ENCODE results near the gene CGB1.

- TF ChIP-seq, protein P1, sequence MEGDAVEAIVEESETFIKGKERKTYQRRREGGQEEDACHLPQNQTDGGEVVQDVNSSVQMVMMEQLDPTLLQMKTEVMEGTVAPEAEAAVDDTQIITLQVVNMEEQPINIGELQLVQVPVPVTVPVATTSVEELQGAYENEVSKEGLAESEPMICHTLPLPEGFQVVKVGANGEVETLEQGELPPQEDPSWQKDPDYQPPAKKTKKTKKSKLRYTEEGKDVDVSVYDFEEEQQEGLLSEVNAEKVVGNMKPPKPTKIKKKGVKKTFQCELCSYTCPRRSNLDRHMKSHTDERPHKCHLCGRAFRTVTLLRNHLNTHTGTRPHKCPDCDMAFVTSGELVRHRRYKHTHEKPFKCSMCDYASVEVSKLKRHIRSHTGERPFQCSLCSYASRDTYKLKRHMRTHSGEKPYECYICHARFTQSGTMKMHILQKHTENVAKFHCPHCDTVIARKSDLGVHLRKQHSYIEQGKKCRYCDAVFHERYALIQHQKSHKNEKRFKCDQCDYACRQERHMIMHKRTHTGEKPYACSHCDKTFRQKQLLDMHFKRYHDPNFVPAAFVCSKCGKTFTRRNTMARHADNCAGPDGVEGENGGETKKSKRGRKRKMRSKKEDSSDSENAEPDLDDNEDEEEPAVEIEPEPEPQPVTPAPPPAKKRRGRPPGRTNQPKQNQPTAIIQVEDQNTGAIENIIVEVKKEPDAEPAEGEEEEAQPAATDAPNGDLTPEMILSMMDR (conservative IDR thresholded peaks at IDR 0.05 in 1 of 2, IDR thresholded peaks at IDR 0.05 in 1 of 2; ENCODE audit: extremely low read depth in 1 of 2, insufficient read depth in 1 of 2, low read depth in 1 of 2, low read length in 2 of 2): no peak
- TF ChIP-seq EZH2 (IDR thresholded peaks at IDR 0.05; ENCODE audit: borderline replicate concordance, low read length): no peak
Observed at GRCh38 chr19:49014123-49014869, 22.4 kb downstream of the CGB1 start.

Measured in mammary epithelial cell (primary cell).